GM21447 (cell line): ENCODE measurements around the gene OSBP.
"Not testable (repeated sequence)": the region's sequence is repeated elsewhere in the genome, so short reads cannot be mapped to it uniquely, and the experiment has no call there.

ENCODE experiments used
- ATAC-seq: cut with Tn5 transposase; IDR thresholded peaks from one replicate; pipeline ENCODE4 v1.9.1; 2021; ENCODE audit not compliant: unreplicated experiment

The OSBP gene, protein sequence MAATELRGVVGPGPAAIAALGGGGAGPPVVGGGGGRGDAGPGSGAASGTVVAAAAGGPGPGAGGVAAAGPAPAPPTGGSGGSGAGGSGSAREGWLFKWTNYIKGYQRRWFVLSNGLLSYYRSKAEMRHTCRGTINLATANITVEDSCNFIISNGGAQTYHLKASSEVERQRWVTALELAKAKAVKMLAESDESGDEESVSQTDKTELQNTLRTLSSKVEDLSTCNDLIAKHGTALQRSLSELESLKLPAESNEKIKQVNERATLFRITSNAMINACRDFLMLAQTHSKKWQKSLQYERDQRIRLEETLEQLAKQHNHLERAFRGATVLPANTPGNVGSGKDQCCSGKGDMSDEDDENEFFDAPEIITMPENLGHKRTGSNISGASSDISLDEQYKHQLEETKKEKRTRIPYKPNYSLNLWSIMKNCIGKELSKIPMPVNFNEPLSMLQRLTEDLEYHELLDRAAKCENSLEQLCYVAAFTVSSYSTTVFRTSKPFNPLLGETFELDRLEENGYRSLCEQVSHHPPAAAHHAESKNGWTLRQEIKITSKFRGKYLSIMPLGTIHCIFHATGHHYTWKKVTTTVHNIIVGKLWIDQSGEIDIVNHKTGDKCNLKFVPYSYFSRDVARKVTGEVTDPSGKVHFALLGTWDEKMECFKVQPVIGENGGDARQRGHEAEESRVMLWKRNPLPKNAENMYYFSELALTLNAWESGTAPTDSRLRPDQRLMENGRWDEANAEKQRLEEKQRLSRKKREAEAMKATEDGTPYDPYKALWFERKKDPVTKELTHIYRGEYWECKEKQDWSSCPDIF

DNA sequence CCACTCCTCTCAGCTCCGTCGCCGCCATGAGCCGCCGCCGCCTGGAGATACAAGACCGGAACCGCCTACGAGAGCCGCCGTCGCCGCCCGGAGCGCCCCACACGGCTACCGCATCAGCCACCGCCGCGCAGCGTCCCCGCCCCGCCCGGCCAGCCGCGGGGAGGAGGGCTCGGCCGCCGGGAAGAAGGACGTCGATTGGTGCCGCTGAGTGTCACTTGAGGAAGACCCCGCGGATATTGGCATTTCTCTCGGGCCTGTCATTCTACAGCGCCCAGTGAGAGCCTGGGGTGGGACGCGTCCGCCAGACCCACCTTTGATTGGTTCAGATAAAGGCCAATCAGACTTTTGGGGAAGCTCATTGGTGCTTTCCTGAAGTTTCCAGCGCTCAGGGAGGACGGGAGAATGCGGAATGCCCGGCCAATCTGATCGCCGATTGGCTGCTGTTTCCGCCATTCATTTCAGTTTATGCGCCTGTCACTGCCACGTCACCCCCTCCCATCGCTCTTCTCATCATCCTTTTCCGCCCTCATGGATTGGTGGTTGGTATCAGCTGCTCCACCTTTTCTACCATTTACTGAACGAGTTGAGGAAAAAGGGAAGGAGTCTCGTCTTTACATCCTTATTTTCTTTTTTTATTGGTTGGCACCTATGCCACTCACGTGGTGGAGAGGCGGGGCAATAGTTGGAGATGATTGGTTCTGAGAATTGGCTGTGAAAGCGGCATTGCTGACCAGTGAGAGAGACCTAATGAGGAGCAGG lies at the start of gene OSBP:
TSS of gene OSBP (minus strand) at position 138 of the 759 bp plus-strand sequence. CDS start at position 28, 110 bp downstream.
- ATAC-seq, result peak; percentile 85

DNA sequence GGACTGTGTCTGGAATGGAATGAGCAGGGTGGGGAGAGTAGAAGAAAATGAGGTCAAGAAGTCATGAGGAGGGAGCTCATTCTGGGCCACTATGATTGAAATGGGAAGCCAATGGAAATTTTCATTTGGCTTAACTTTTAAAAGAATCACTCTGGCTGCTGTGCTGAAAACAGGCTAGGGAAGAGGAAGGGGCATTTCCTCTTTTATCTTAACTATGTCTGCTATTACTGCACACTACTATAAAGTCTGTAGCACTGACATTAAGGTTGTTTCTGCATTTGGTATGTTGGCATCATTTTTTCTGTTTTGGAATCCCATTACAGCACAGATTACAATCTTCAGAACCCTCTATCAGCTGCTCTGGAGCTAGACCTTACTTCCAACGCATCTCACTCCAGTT lies 45.0 kb upstream of the OSBP start:
- ATAC-seq, result no peak

DNA sequence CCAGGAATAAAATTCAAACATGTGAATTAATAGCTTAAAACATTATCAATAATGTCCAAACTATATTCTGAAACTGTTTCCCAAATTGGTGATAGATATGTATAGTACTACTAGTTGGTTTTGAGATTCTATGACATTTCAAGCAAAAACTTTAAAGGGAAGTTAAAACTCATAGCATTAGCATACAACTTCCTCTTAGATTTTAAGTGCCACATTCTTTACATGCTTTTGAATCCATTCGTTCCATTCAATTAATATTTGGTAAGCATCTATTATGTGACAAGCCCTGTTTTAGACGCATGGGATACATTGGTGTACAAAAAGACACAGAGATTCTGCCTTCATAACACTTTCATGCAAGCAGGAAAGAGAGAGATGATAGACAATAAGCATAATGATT lies 44.4 kb upstream of the OSBP start:
- no peak for ATAC-seq

DNA sequence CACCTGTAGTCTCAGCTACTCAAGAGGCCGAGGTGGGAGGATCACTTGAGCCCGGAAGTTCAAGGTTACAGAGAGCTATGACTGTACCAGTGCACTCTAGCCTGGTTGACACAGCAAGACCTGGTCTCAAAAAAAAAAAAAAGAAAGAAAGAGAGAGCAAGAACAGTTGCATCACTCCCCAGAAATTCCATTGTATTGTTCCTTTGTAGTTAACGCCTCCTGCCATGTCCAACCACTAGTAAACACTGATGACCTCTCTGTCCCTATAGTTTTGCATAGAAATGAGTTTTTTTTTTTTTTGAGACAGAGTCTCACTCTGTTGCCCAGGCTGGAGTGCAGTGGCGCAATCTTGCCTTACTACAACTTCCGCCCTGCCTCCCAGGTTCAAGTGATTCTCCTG lies 42.5 kb upstream of the OSBP start:
- ATAC-seq, result no peak

DNA sequence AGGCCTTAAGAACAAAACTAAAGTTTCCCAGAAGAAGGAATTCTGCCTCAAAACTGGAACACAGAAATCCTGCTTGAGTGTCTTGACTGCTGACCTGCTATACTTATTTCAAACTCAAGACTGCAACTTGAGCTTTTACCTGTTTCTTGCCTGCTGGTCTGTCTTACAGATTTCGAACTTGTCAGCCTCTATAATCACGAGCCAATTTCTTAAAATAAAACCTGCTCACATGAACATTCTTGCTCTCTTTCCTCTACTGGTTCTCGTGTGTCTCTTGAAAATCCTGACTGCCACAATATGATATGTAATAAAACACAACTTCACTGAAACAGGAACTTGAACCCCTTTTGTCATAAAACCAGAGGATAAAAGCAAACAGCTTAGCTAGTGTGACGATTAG lies 39.3 kb upstream of the OSBP start:
- ATAC-seq, result no peak

DNA sequence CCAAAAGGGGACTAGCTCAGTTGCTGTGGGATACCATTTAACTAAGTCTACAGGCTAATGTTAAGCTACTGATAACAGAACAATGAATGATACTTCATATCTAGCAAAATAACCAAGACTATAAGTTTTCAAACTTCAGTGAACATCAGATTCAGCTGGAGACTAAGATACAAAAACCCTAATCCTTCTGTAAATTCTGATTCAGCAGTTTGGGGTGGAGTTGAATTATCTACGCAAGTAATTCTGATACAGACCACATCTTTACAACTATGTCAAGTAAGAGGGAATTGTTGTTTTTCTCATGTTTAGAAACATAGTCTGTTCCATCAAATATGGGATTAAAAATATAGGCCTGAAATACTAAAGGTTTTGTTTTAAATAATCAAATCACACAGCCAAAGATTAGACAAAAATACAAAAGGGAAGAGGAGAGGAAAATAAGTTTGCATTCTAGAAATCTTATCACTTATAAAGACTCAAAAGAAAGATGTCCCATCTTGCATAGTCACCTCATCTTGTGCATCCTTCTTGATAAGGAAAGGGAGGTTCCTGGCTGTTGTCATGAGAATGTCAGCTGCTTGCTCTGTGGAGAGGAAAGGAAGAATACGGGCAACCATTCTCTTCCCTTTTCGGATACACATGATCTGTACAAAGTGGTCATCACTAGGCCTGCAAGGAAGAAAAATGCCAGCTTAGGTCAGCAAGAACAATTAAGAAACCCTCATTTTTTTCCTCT lies 31.8 kb upstream of the OSBP start:
- ATAC-seq, result no peak

DNA sequence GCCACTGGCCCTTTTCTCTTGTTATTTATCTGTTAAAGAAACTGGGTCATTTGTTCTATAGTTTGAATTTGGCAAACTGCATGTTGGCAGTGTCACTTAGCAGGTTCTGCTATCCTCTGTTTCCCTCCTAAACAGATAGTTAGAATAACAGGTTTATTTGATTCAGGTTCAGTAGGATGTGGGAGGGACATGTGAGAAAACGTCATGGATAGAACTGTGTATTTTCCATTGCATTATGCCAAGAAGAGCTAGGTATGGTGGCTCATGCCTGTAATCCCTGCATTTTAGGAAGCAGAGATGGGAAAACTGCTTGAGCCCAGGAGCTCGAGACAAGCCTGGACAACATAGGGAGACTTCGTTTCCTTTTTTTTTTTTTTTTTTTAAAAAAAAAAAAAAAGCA lies 29.0 kb upstream of the OSBP start:
- no peak for ATAC-seq

DNA sequence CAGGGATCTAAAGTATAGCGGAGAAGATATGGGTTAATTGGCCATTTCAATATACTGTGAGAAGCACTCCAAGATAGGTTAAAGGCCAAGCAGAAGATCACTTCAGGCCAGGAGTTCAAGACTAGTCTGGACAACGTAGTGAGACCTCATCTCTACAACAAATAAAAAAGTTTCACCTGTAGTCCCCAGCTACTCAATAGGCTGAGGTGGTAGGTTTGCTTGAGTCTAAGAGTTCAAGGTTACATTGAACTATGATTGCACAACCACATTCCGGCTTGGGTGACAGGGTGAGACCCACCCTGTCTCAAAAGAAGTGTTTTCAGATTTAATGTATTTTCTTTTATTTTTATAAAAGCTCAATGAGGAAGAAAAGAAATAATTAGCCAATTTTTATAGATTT lies 27.8 kb upstream of the OSBP start:
- ATAC-seq, result no peak

DNA sequence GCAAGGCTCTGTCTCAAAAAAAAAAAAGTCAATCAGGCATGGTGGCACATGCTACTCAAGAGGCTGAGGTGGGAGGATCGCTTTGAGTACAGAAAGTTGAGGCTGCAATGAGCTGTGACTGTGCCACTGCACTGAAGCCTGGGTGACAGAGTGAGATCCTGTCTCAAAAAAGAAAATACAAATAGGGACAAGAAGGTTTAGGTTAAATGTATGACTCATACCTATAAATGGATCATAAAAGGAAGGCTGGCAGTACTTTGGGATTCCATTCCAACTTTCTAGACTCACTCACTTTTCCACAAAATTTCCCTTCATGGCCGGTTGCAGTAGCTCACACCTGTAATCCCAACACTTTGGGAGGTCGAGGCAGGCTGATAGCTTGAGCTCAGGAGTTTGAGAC lies 25.6 kb upstream of the OSBP start:
- ATAC-seq, result no peak

DNA sequence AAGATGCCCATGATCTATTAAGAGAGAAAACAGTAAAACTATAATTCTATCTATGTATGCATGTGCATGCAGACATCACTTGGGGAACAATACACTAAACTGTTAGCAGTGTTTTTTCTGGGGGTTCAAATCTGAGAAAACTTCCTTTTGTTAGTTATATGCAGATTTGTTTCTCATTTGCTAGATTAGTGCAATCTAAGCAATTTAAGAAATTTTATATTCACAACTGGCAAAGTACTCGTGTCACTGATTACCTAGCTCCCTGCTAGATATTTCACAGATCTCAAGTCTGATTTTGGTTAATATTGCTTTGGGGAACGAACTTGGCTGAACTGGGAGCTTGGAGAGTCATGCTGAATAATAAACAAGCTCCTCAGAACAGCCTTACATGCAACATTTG lies 14.9 kb upstream of the OSBP start:
- ATAC-seq, result no peak

DNA sequence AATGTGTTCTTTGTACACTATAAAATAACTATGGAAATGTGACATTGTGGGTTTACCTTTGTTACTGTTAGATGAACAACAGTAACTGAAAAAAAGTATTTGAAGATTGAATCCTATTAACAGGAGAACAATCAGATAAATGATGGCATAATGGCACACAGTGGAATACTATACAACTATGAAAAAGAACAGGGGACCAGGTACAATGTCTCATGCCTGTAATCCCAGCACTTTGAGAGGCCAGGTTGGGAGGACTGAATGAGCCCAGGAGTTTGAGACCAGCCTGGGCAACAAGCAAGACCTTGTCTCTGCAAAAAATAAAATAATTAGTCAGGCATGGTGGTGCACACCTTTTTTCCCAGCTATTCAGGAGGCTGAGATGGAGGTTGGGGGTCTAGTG lies 14.4 kb upstream of the OSBP start:
- ATAC-seq, result no peak

DNA sequence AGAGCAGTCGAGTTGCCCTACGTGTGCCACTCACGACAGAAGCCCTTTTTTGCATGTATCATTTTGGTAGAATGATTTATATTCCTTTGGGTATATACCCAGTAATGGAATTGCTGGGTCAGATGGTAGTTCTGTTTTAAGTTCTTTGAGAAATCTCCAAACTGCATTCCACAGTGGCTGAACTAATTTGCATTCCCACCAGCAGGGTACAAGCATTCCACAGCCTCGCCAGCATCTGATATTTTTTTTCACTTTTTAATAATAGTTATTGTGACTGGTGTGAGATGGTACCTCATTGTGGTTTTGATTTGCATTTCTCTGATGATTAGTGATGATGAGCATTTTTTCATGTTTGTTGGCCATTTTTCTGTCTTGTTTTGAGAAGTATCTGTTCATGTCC lies 11.4 kb upstream of the OSBP start:
- not testable (repeated sequence) for ATAC-seq

DNA sequence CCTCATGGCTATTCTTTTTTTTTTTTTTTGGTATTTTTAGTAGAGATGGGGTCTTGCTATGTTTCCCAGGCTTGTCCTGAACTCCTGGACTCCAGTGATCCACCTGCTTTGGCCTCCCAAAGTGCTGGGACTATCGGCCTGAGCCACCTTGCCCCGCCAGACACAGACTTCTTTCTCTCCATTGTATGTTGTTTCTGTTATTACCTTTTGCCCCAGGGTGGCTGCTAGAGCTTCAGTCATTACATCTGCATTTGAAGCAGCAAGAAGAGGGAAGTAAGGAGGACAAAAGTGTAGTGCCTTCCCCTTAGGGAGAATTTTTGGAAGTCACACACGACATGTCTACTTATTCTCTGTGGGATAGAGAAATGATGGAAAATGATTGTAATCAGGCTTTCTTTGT lies 10.1 kb upstream of the OSBP start:
- ATAC-seq, result no peak

DNA sequence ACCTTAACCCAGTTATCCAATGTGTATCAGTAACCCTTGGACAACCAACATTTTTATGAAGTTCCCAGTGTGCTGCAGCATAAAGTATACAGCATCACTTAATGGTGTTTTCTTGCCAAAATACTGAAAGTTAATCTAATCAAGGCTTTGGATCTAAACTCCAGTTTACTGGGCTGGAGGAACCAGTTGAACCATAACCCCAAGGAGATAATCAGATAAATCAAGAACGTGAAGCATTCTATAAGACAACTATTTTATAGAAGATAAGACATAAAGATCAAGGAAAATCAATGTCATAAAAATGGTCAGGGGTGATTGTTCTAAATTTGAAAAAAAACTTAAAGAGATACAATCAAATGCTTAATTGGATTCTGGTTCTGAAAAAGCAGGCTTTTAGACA lies 2.3 kb upstream of the OSBP start:
- ATAC-seq, result no peak

DNA sequence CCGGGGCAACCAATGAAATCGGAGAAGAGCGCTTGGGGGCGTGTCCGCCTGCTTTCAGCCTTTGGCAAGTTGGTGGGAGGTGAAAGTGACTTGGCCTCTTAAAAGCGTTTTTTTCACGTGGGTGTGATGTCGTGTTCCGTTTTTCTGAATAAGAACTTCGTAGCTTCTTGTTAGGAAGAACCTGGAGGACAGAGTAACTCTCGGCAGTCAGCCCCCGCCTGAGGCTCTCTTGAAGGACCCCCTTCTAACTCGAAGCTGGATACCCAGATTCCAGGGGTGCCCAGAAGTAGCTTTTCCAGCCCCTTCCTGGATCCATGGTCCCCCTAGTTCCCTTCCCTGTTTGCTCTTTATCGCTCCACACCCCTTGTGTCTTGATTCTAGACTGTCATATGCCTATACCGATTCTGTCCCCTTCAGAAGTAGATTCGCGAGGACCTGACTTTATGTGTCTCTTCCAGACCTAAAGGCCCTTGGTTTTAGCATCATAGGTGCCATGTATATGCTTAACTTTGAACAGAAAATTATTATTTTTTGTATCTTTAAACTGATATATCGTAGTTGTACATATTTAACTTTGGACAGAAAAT lies 915 bp upstream of the OSBP start:
- ATAC-seq, result no peak

DNA sequence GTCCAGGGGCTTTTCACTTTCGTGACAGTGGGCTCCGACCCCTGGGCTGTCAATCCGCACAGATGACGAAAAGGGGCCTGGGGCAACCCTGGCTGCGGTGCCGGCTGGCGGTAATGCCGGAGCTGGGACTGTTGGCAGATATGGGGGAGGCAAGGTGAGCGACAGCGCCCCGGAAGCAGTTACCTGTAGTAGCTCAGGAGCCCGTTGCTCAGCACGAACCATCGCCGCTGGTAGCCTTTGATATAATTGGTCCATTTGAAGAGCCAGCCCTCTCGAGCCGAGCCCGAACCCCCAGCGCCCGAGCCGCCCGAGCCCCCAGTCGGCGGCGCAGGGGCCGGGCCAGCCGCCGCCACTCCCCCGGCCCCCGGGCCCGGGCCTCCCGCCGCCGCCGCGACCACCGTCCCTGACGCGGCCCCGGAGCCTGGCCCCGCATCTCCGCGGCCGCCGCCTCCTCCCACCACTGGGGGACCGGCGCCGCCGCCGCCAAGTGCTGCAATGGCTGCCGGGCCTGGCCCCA lies 396 bp downstream of the OSBP start:
- ATAC-seq, result peak; percentile 3

DNA sequence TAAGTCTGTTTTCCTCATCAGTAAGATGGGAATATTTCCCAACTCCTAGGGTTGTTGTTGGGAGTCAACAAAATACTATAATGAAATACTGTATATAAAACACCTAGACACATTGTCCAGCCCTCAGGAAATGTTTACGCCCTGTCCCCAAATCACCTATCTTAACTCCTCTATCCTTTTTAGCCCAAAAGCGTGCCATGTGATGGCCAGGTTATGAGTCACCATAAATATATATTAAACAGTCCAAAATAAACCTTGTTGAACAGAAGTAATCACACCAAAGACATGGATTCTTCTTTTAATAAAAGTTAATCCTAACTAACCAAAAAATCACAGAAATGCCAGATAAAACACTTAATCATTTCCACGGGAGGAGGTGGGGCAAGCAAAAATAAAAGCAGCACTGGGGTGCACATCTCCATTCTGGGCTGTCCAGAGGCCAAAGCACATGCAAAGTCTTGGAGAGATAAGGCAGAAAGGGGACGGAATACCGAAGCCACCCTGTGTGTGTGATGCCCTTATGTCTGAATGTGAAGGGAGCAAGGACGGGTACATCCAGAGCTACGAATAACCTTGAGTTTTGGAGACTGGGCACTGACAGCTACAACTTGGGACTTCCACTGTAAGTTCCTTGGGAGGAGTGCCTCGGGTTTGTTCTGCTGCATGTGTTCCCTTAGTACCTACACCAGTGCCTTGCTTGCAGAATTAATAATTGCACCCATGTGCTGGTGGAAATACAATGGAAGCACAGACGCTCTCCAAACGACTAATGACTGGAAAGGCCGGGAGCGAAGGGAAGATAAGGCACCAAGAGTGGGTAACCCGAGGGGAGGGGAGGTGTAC lies 1.1 kb downstream of the OSBP start:
- ATAC-seq, result no peak

DNA sequence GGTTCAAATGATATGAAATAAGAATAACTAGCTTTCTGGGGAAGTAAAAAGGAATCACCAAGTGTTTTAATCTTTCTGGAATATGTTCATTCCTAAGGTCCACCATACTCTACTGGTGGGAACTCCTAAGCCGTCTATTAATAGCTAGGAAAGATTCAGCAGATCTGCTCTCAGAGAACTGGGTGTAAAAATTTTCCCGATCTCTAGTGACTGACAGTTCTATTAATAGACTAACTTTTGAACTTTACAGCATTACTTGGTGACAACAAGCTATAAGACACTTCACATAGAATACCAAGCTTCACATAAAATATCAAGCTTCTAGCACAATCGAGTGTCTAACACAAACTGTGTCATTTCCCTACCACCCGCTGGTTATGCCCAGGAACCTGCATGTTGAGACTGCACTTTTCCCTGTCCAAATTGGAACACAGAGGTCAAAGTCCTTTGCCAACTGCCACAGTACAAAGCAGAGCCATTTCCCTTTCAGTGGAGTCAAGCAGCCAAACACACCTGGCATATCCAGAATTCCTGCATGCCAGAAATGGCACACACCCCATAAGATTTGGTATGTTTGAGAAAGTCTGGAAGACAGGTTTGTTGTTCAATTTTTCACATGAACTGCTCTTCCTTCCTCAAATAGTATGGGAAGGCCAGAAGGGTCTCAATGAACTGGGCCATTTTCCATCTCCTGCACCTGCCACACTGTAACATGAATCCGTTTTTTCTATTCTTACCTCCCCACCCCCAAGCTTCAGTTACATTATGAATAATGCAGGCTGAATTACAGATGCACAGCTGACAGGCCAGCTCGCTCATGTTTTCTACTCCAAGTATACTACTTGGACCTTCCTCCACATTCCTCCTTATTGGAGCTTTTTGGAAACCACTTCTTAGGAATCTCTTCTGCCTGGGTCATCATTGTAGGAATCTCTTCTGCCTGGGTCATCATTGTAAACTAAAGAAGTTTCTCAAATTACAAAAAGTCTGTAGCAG lies 3.7 kb downstream of the OSBP start:
- no peak for ATAC-seq
